ENCODE data around the gene AGMO. TPM values are rescaled to one million over a fixed set of nuclear protein-coding genes. Genes with fewer than 3 reads are reported as not detected.

AGMO gene
- total and polyA plus RNA-seq, 10 of the 15 experiments (the other 5 are each of a cell fraction or from before 2014, with no cell fraction given): 0.11 to 0.29 TPM; not detected in 8

GRCh38 chr7:15488401-15488800 is 73.4 kb downstream of the AGMO start (continued):
- TF ChIP-seq IRF4 (IDR thresholded peaks at IDR 0.05; ENCODE audit: low read depth, low read length): no peak
- no peak for TF ChIP-seq CREM (IDR thresholded peaks at IDR 0.05; ENCODE audit: low read depth)

- Histone ChIP-seq H3K36me3 (ENCODE audit: control insufficient read depth in 2 of 2, insufficient read depth in 2 of 2, low read length in 1 of 2) (no peaks in the 10 kb centered on the region), H3K27ac (ENCODE audit: control insufficient read depth, insufficient read depth) (no peak overlapping the region), H2AFZ (ENCODE audit: control insufficient read depth, low read depth, low read length) (no peak overlapping the region), H3K9me3 (replicated peaks; ENCODE audit: control insufficient read depth, insufficient read depth, low read length) (no peaks in the 10 kb centered on the region), H3K4me3 (no peak overlapping the region), H3K79me2 (ENCODE audit: control insufficient read depth, insufficient read depth, low read length) (no peaks in the 10 kb centered on the region), H3K27me3 (replicated peaks in 1 of 2; ENCODE audit: control insufficient read depth in 2 of 2, insufficient read depth in 2 of 2, low read length in 1 of 2) (no peaks in the 10 kb centered on the region), H4K20me1 (ENCODE audit: control insufficient read depth, insufficient read depth) (no peaks in the 10 kb centered on the region), H3K9ac (ENCODE audit: control insufficient read depth, insufficient read depth, low read length) (no peak overlapping the region), H3K4me1 (ENCODE audit: control insufficient read depth, insufficient read depth, low read length) (no peaks in the 10 kb centered on the region), H3K4me2 (ENCODE audit: control insufficient read depth, insufficient read depth) (no peak overlapping the region)
- TF ChIP-seq ZBTB40 (IDR thresholded peaks at IDR 0.05; ENCODE audit: borderline replicate concordance) (no peak), NKRF (conservative IDR thresholded peaks at IDR 0.05) (no peak)
- ChIA-PET CTCF (no interaction called here), SMC1A (ENCODE audit: uncharacterized antibody, unreplicated experiment) (no interaction called here), RAD21 (ENCODE audit: unreplicated experiment) (no interaction called here), POLR2A (no interaction called here)
- BruUV-seq (replicated peaks): no TSS peak
- DNase-seq (ENCODE audit: low read depth, low spot score) (no peak), FAIRE-seq (no peak), ATAC-seq (no peak)
- in situ Hi-C loops (cut with MboI) (no loop called here), intact Hi-C loops (cut with micrococcal nuclease; ENCODE audit: unreplicated experiment) (no loop called here)
- WGBS (ENCODE audit: insufficient coverage, insufficient replicate concordance, low lambda C conversion rate, missing lambda C conversion rate): 0% methylated on average over 1 of the region's 1 CpG
Measured at GRCh38 chr7:15487896-15488295, 73.9 kb downstream of the AGMO start.

Data from GM12878 (cell line).